ENCODE data around the gene XPA. TPM values are rescaled to one million over a fixed set of nuclear protein-coding genes. Genes with fewer than 3 reads are reported as not detected.

XPA gene
- total and polyA plus RNA-seq, 2 of the 13 experiments (the other 11 are each of a cell fraction or from before 2014, with no cell fraction given): 2.3 to 15.2 TPM

DNA sequence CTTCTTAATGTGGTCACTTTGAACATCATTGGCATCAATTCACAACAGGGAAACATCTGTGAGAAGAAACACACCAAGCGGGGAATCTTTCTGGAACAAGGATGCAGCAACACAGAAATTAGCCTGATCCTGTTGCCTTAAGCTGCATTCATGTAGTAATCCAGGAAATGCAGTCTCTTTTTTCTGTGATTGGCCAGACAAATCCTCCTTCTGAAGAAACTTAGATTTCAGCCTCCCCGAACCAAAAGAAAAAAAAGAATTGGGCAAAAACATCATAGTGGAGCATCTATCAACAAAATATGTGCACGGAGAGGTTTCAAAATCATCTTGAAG lies 7.2 kb upstream of the XPA start:
- H3K79me2 ChIP-seq (ENCODE audit: insufficient read depth, low read length): no peaks in the 10 kb centered on the region
- BruUV-seq (replicated peaks): no TSS peak
- 46% methylated on average over 3 of the region's 3 CpGs for WGBS (ENCODE audit: low lambda C conversion rate)
- H4K20me1 ChIP-seq (ENCODE audit: insufficient read depth, low read length): no peaks in the 10 kb centered on the region
- H3K27me3 ChIP-seq (ENCODE audit: control insufficient read depth in 1 of 2, insufficient read depth in 2 of 2, low read length in 2 of 2): no peaks in the 10 kb centered on the region
- no peak for ATAC-seq
- H3K4me1 ChIP-seq (ENCODE audit: insufficient read depth, low read length): peaks cover 62% of the 10 kb centered on the region
- H3K9me3 ChIP-seq (ENCODE audit: low read length): no peaks in the 10 kb centered on the region
- H3K4me3 ChIP-seq (replicated peaks in 1 of 3; ENCODE audit: insufficient read depth in 1 of 3, low read depth in 2 of 3, low read length in 3 of 3): 0 out of 6 replicates have a peak overlapping the region, but pooled peaks of 1 of the 3 experiments have one; percentile 55
- H2AFZ ChIP-seq (ENCODE audit: low read length): peak overlapping the region; percentile 52
- TF ChIP-seq LCORL (IDR thresholded peaks at IDR 0.05) (no peak), LCORL (CRISPR knock-in tag; IDR thresholded peaks at IDR 0.05) (no peak), TOPORS (CRISPR knock-in tag; IDR thresholded peaks at IDR 0.05) (no peak)
- no peak for DNase-seq (ENCODE audit: low spot score)
- CTCF ChIA-PET (ENCODE audit: low intra/inter-chr PET ratio, low total read pairs): no interaction called here
- in situ Hi-C loops (cut with HindIII; ENCODE audit: extremely low pct_ligation_motif_present, low pct_unique_long_range_greater_than_20kb): no loop called here
- H3K9ac ChIP-seq (ENCODE audit: insufficient read depth, low read depth, low read length): peak overlapping the region; percentile 58; the same call in 1 of the 2 replicates
- intact Hi-C loops (cut with micrococcal nuclease; ENCODE audit: unreplicated experiment): no loop called here
- peak overlapping the region; percentile 84 for H3K27ac ChIP-seq (ENCODE audit: extremely low read length, insufficient read depth, low read length)
- no peaks in the 10 kb centered on the region for H3K36me3 ChIP-seq (replicated peaks in 1 of 2; ENCODE audit: control insufficient read depth in 1 of 2, insufficient read depth in 2 of 2, low read length in 2 of 2)
- H3K4me2 ChIP-seq (ENCODE audit: low read depth, low read length): peak overlapping the region; percentile 95
- FAIRE-seq: no peak
- POLR2A ChIA-PET: interaction anchor here (1.8 kb wide), 1 partner anchor 218 kb away, joined by 9 read pairs; the partner anchor contains the start of gene TRMO

DNA sequence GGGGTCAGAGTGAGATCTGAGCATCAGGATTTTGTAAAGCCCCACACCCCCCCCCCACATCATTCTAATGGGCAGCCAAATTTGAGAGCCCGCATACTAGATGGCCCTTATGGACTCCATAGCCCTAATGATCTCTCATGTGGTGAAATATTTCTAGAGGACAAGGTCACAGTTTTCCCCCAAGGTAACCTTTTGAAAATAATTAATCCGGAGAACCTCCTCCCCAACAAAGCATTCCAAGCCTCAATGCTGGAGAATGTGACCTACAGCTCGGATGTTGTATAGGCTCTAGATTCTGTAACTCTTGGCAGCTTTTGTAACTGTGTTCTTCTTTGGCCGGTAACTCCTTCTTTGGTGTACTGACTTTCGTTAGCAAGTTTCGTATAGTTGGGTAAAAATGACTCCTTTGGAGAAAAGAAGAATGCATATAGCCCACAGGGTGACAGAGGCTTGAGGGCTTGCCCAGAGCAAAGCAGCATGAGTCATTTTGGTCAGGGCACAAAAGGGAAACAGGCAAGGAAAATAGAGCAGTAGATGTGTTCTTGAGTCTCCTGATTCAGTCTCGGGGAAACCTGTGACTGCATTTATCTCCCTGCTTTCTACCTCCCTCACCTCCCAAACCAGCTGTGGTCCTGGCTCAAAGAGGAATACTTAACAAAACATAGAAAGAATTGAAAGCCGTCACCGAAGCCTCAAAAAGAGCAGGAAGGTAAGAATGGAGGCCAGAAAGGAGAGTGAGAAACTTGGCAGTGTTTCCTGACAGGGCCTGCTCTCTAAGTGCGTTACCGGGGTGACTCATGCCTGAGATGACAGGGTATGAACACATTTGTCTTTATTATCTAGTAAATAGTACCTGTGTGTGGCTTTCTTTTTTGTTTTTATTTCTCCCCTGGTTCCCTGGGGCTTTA lies 6.6 kb upstream of the XPA start:
- ChIA-PET POLR2A (interaction anchor here (1.0 to 1.8 kb wide), 3 partner anchors 57 to 219 kb away, joined by 6 to 9 read pairs (median 9); partner anchors contain the start of genes NCBP1, TRMO and TSTD2), CTCF (ENCODE audit: low intra/inter-chr PET ratio, low total read pairs) (no interaction called here)
- H3K4me2 ChIP-seq (ENCODE audit: low read depth, low read length): peak overlapping the region; percentile 95
- DNase-seq (ENCODE audit: low spot score) (peak; percentile 74), ATAC-seq (peak; percentile 88), FAIRE-seq (peak; percentile 73)
- no peaks in the 10 kb centered on the region for H3K9me3 ChIP-seq (ENCODE audit: low read length)
- TSS peak; percentile 97 for BruUV-seq (replicated peaks)
- H3K9ac ChIP-seq (ENCODE audit: insufficient read depth, low read depth, low read length): peak overlapping the region; percentile 58
- in situ Hi-C loops (cut with HindIII; ENCODE audit: extremely low pct_ligation_motif_present, low pct_unique_long_range_greater_than_20kb) (no loop called here), intact Hi-C loops (cut with micrococcal nuclease; ENCODE audit: unreplicated experiment) (no loop called here)
- H3K4me3 ChIP-seq (replicated peaks in 1 of 3; ENCODE audit: insufficient read depth in 1 of 3, low read depth in 2 of 3, low read length in 3 of 3): peak overlapping the region; percentile 25 to 55 (median 47)
- peak overlapping the region; percentile 52 for H2AFZ ChIP-seq (ENCODE audit: low read length)
- H3K27ac ChIP-seq (ENCODE audit: extremely low read length, insufficient read depth, low read length): peak overlapping the region; percentile 84
- peaks cover 62% of the 10 kb centered on the region for H3K4me1 ChIP-seq (ENCODE audit: insufficient read depth, low read length)
- 4% methylated on average over 11 of the region's 11 CpGs for WGBS (ENCODE audit: low lambda C conversion rate)
- H4K20me1 ChIP-seq (ENCODE audit: insufficient read depth, low read length): no peaks in the 10 kb centered on the region
- H3K27me3 ChIP-seq (ENCODE audit: control insufficient read depth in 1 of 2, insufficient read depth in 2 of 2, low read length in 2 of 2): no peaks in the 10 kb centered on the region
- H3K79me2 ChIP-seq (ENCODE audit: insufficient read depth, low read length): no peaks in the 10 kb centered on the region
- no peaks in the 10 kb centered on the region for H3K36me3 ChIP-seq (replicated peaks in 1 of 2; ENCODE audit: control insufficient read depth in 1 of 2, insufficient read depth in 2 of 2, low read length in 2 of 2)
- no peak for TF ChIP-seq KLF11 (CRISPR knock-in tag; IDR thresholded peaks at IDR 0.05)
- peak; percentile 71; the same call in 1 of the 2 replicates for TF ChIP-seq ESRRA (CRISPR knock-in tag; IDR thresholded peaks at IDR 0.05; ENCODE audit: low read depth)
- TF ChIP-seq LCORL (IDR thresholded peaks at IDR 0.05): no peak
- TF ChIP-seq LCORL (CRISPR knock-in tag; IDR thresholded peaks at IDR 0.05): 0 out of 2 replicates have a peak, but pooled peaks have one; percentile 12
- peak; percentile 45 for TF ChIP-seq ZFX (CRISPR knock-in tag; IDR thresholded peaks at IDR 0.05; ENCODE audit: low read depth)
- TF ChIP-seq, protein P1, sequence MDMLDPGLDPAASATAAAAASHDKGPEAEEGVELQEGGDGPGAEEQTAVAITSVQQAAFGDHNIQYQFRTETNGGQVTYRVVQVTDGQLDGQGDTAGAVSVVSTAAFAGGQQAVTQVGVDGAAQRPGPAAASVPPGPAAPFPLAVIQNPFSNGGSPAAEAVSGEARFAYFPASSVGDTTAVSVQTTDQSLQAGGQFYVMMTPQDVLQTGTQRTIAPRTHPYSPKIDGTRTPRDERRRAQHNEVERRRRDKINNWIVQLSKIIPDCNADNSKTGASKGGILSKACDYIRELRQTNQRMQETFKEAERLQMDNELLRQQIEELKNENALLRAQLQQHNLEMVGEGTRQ (IDR thresholded peaks at IDR 0.05; ENCODE audit: low read depth, low read length): no peak
- TF ChIP-seq, protein P1 (CRISPR knock-in tag; IDR thresholded peaks at IDR 0.05; ENCODE audit: borderline replicate concordance): 0 out of 2 replicates have a peak, but pooled peaks have one; percentile 32
- TF ChIP-seq, protein P2, sequence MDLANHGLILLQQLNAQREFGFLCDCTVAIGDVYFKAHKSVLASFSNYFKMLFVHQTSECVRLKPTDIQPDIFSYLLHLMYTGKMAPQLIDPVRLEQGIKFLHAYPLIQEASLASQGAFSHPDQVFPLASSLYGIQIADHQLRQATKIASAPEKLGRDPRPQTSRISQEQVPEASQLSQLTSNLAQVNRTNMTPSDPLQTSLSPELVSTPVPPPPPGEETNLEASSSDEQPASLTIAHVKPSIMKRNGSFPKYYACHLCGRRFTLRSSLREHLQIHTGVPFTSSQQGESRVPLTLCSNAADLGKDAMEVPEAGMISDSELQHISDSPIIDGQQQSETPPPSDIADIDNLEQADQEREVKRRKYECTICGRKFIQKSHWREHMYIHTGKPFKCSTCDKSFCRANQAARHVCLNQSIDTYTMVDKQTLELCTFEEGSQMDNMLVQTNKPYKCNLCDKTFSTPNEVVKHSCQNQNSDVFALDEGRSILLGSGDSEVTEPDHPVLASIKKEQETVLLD (CRISPR knock-in tag; IDR thresholded peaks at IDR 0.05; ENCODE audit: low read depth): no peak
- no peak for TF ChIP-seq CREB1 (IDR thresholded peaks at IDR 0.05)
- TF ChIP-seq CREB1 (CRISPR knock-in tag; IDR thresholded peaks at IDR 0.05): 0 out of 2 replicates have a peak, but pooled peaks have one; percentile 24
- TF ChIP-seq BHLHE40 (IDR thresholded peaks at IDR 0.05; ENCODE audit: low read length): 0 out of 2 replicates have a peak, but pooled peaks have one; percentile 7
- TF ChIP-seq ZNF644 (CRISPR knock-in tag; IDR thresholded peaks at IDR 0.05; ENCODE audit: low read depth): no peak
- no peak for TF ChIP-seq EZH2 (conservative IDR thresholded peaks at IDR 0.05; ENCODE audit: low read depth, low read length)

Data from HepG2 (cell line).